Cortex of kidney (tissue), 1 donor: ENCODE results near the gene RNASE11.
"Not testable (repeated sequence)": the region's sequence is repeated elsewhere in the genome, so short reads cannot be mapped to it uniquely, and the experiment has no call there.

Experiments used
- DNase-seq: peaks from one replicate; lab custom pipeline; 2025; lab: John Stamatoyannopoulos, UW

Gene RNASE11

DNA sequence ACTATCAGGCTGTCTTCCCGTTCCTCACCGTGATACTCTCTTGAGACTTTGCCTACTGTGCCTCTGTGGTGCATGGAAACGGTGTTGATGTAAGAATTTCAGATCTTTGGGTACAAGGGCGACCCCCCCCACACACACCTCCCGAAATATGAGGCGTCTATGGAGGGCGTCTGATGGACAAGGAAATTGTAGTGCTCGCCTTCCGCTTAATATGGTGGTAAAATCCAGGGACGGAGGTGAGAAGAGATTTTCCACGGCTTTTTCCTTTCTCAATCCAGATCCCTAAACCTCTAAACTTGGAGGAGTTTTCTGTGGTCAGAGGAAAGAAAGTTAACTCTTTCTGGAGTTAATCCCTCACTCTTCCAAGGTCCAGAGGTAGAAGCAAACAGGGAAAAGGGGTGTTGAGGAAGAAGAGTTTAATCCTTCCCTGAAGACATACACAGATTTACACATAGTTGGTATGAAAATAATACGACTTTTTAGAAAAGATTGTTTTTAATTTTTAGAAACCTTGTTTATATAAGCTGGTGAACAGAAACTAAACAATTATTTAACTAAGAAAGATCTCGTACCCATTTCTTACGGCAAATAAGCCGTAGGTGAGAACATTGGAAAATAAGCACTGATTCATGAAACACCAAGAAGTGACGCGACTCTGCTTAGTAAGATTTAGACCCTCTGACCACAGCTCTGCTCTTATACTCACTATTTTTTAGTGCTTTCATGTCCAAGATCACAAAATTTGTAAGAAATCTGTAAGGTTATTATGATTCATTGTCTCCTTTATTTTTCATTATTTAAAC, 26.4 kb upstream of the RNASE11 start:
- DNase-seq = no peak

DNA sequence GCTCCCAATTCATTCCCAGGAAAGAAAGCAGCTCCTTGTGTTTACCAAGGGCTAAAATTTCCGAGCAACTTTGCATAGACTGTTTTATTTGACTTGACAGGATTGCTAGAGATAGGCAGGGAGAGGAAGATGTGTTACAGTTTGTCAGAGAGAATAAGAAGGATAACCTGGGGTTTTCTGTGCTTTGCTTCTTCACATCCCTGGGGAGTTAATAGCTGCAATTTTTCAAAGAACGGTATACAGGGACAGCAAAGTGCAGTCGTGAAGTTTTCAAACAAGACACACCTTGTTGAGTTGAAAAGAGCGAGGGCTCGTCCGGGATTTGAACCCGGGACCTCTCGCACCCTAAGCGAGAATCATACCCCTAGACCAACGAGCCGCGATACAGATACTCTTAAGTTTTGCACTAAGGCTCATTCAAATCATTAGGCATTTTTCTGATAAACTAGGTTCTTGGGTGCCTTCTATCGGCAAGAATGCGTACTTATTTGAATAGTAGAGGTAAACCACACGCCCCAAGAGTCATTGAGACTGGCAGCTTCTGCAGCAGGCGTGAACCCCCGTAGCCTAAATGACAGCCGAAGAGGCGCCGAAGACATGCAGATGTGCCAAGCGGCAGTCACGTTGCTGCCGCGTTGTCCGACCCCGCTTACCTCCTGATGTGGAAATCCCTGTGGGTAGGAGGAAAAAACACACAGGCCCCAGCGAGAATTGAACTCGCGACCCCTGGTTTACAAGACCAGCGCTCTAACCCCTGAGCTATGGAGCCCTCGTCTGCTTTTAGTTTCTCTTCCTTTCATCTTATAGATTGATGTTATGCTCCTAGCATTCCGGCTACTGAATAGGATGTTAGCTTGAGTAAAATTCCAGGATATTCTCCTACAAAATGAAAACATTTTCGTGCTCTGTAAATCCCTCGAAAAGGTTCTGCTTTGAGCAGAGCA, 25.6 kb upstream of the RNASE11 start:
- no peak for DNase-seq

DNA sequence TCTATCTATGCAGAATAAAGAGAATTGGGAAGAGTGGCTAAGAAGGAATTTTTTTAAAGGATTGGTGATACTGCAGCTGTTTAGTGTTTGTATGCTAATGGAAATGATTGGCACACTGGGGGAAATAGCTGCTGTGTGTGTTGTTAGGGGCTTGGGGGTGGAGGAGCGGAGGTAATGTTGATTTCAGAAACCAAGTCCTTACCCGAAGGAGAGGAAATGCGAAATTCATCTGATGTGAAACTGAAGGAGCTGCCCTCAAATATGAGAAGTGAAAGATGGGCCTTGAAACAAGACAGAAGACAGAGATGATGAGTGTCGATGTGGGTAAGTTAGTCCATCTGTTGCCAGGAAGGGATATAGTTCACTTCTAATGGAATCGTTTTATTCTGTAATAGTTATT, 24.6 kb upstream of the RNASE11 start:
- no peak for DNase-seq

DNA sequence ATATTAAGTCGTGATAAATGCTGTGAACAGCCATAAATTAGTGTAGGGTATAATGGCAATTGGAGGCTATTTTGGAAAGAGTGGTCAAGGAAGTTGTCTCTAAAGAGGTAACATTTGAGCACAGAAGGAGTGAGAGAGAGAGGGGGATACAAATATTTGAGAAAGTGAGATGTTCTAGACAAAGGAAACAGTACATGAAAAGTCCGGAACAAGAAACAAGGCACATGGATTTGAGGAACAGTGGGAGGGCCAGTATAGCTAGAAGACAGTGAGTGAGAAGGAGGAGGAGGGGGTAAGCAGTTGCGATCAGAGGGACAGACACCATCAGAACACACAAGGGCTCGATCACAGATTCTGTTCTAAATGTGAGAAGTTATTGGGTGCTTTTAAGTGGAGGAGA, 23.5 kb upstream of the RNASE11 start:
- DNase-seq = no peak

DNA sequence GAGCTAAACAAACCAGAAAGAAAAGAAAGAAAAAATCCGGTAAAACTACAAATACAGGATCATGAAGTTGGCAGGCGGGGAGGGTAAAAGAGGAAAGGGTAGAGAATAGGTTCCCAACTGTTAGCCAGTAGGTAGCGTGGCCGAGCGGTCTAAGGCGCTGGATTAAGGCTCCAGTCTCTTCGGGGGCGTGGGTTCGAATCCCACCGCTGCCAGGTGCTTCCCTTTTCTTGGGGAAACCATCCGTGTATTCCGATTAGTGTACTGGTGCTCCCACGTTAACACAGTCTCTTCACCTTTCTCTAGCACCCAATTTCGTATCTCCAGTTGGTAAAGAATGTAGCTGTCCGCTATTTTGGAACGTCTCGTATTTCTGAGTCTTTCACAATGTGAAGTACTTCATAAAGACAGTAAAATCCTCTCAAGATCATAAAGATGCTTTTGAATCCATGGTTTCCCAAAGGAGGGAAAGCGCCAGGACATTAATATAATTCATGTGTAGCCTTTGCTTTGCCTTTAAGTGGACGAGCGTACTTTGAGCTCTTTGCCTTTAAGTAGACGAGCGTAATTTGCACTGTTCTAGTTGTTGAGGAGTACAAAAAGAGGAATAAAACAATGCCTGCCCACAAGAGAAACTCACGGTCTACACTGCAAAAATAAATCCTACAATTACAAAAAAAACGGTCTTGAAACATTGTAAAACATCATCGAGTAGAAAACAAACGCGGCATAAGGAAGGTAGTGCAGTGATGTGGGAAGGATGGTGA, 22.4 kb upstream of the RNASE11 start:
- no peak for DNase-seq

DNA sequence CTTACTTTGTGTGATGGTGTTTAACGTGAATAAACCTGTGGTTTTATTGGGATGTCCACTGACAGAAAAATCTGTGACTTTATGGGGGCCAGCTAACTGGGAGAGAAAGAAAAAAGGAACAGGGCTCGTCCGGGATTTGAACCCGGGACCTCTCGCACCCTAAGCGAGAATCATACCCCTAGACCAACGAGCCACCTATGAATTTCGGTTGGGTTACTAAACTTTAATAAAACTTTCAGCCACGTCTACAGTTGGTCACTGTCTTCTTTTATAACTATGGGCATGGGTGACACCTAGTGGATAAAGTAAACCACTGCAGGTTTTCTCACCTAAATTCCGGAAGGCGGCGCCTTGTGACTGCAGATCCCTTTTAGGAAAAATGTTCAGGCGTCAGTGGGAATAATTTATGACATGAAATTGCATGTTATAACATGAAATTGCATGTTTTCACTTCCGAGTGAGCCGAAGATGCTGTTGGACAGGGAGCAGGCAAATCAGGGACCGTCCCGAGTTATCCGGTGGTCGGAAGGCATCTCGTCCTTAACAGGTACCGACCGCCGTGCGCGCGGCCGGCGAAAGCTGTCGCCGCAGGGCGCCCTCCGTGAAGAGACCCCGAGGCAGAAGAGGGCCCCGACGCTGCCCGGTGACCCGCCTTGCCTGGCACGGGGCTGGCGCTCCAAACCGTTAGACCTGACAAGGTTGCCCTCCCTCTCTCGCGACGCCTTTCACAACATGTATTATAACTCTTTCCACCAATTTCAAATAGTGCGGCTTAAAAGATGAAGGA, 21.6 kb upstream of the RNASE11 start:
- no peak for DNase-seq

DNA sequence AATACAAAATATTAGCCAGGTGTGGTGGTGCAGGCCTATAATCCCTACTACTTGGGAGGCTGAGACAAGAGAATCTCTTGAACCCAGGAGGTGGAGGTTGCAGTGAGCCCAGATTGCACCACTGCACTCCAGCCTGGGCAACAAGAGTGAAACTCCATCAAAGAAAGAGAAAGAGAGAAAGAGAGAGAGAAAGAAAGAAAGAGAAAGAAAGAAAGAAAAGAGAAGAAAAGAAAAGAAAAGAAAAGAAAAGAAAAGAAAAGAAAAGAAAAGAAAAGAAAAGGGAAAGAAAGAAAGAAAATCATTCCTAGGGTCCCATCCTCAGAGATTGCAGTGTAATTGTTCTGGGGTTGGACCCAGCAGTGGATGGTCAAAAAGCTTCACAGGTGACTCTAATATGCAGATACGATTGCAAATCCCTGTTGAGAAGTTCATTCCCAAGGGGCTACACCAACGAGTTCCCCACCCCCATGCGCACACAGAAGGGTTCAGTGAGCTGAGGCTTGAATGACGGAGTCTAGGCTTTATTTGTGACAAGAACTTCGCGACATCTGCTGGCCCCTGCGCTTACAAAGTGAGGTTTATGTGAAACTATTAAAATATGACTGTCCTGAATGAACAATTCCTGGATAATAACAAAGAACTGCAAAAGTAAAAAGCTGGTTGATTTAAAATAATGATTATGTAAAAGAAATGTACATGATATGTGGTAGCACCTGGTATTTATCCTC, 20.7 kb upstream of the RNASE11 start:
- no peak for DNase-seq

DNA sequence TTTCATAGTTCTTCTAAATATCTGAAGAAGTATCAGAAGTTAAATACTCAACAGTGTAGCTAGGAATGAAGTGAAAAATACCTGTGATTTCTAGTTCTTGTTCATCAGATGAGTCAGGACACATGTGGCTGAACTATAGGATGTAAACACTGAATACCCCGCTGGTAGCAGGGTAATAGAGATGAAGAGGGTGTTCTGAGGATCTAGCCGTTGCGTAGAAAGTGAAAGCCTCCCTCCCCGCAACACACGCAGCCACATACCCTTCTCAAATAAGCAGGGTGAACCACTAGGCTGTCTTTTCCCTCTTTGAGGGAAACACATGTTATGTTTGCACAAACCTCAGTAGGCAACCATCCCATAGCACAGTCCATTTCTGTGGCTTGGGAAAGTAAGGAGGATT, 19.8 kb upstream of the RNASE11 start:
- DNase-seq = no peak

DNA sequence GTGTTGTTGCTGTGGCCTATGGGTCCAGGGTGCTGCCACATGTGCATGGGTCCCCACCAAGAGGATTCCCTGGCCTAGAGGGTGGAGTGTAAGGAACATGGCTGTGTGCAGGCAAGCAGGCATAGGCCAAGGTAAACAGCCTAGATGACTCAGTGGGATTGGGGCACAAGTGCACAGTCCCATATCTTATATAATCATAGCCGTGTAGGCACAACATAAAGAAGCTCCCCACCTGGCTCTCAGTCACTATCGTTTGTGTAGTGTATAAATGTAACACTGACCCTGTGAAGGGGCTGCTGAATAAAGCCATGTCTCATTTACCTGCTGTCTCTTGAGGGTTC, 19.1 kb upstream of the RNASE11 start:
- no peak for DNase-seq

DNA sequence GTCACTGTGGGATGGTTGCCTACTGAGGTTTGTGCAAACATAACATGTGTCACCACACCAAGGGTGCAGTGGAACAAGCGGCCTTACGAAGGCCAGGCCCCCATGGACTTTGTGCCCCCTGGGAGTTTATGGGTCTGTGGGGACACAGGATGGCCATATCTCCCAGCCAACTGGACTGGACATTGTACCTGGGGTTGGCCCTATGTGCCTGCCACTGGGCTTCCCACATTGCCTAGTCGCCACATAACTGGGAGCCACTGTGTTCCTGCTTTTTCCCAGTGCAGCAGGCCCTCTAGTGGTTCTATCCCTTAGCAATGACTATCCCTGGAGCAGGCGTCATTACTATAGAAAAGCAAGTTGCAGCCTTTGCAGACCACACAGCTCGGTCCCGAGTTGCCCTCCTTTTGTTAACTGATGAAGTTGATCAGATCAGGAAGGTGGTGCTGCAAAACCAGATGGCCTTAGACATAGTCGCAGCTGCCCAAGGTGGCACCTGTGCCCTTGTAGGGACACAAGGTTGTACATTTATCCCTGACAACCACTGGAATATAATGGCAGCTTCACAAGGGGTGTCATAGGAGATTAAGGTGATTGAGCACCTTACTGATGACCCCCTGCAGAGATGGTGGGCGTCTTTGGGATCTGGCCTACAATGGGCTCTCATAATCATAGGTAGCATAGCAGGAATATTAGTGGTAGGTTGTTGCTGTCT, 18.5 kb upstream of the RNASE11 start:
- DNase-seq = no peak

DNA sequence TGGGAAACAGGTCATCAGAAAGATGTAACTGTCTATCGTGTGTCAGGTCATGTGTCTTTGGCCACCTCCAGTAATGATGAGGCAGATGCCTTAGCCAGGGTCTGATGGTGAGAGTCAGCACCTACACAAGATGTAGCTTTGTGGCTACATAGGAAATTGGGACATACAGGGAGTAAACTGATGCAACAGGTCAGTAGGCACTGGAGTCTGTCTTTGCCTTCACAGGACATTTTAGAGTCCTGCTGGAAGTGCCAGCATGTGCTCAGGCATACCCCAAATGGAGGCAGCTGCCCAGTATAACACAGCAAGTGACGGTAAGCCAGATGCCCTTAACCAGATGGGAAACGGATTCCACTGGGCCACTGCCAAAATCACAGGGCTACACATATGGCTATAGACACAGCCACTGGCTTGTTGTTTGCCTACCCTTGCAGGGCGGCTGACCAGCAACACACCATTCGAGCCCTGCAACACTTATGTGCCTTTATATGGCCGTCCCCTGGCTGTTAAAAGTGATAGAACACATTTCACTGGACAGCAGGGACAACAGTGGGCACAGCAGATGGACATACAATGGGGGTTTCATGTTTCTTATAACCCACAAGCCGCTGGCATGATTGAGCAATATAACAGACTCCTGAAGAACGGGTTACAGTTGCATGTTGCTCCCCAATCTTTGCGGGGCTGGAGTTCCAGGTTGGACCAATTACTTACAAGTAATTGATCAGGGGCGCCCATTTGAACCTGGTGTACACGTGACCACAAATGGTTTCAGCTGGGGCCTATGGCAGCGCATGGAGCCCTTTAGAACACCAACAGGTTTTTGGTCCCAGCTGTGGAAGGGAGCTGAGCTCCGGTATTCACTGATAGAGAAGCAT, 16.3 kb upstream of the RNASE11 start:
- no peak for DNase-seq

DNA sequence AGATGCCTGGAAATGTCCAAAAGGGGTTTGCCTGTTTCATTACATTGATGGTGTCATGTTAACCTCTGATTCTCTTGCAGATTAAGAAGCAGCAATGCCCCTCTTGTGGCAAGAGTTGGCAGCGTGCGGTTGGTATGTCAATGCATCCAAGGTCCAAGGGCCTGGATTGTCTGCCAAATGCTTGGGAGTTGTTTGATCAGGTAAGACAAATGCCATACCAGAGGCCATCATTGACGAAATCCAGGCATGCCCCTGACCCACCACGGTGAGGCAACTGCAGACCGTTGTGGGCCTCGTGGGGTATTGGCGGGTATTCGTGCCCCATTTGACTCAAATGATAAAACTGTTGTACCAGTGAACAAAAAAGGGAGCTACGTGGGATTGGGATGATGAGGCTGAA, 14.8 kb upstream of the RNASE11 start:
- DNase-seq = no peak

DNA sequence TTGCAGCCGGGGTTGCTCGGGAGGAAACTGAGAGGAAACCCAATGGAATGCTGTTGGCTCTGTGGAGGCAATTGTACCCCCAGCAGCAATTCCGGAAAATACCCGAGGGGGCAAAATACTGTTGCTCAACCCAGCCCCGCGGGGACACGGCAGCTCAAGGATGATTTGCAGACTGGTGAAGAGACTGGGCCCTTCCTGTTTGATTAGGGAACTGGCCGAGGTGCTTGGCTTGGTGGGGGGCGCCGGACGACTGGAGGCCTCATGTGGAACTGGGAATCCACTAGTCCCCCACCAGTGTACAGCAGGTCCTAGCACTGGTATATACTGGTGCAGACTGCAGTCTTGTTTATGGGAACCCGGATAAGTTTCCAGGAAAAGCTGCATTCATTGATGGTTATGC, 13.7 kb upstream of the RNASE11 start:
- DNase-seq = no peak

DNA sequence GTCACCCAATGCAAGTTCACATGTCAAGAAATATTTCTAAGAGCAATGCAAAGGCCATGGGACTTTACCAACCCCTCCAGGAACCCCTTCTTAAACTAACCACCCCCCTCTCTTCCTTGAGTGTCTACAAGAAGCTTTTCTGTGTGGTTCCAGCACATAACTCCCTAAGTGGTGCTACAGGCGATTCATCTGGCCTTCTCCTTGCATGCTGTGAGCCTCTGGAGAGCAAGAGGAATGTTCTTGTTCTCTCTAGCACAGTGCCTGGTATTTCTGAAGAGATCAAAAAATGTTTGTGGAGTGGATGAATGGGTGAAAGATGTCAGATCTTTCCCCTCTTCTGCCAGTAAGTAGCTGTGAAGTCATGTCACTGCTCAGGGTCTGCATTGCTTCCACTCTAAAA, 9.3 kb upstream of the RNASE11 start:
- no peak for DNase-seq

DNA sequence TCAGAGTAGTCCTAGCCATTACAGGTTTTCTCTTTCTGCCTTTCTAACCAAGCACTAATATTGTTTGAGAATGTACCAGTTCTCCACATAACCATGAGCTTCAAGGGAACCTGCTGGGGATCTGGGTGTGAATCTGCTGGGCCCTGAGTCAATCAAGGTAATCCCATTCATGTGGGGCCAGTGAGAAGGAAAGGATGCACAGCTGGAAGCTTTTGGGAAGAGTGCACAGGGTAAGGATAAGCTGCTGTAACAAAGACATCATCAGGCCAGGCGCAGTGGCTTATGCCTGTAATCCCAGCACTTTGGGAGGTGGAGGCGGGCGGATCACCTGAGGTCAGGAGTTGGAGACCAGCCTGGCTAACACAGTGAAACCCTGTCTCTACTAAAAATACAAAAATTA, 7.9 kb upstream of the RNASE11 start:
- not testable (repeated sequence) for DNase-seq

DNA sequence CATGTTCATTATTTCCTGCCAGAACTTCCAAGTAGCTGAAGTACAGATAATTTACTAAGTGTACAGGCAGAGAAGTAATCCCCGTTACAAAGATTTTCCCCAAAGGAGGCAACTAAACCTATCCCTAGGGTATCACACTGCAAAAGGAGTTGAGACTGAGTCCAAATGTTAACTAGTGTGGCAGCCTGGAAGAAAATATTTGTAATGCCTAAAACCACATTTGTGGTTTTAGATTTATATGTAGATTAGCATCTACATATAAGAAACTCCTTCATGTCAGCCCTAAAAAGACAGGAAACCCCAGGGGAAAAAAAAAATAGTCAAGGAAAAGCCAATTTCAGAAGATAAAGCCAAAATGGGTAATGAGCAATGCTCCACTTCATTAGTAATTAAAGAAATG, 4.8 kb upstream of the RNASE11 start:
- no peak for DNase-seq

DNA sequence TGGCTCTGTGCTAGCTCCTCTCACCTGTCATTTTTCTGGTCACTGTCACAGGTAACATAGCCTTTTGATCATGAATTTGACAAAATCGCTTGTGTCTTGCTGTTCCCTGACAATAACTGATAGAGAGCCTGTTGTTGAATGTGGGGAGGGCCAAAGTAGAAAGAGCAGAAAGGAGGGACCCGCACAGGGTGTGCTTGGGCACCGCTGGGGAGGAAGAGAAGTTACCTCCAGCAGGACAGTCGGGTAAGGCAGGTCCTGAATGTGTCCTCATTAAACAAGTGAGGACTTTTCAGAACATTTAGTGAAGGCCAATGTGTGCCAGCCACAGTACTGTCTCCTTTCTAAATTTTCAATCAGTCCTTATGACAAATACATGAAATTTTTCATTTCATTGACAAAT, 3.4 kb upstream of the RNASE11 start, which contains the start of gene RNASE12:
RNASE12 (minus strand) TSS at position 142 of the 400 bp plus-strand sequence. CDS start 653 bp downstream, outside the sequence.
- no peak for DNase-seq

DNA sequence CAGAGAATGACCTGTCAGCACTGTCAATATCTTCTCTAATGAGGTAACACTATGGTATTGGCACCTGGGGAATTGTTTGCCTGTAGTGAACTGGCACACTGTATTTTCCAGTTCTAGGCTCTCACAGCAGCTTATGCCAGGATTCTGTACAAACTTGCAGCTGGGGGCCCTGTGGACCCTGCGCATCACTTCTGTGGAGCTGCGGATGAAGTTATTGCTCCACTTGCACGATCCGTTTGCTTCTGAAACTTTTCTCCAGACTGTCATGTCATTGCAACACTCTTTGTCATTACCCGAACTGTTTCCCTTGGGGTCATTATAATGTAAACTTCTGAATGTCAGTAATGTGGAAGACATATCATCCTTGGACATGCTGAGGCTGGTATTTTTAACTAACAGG, 3.9 kb downstream of the RNASE11 start:
- no peak for DNase-seq

DNA sequence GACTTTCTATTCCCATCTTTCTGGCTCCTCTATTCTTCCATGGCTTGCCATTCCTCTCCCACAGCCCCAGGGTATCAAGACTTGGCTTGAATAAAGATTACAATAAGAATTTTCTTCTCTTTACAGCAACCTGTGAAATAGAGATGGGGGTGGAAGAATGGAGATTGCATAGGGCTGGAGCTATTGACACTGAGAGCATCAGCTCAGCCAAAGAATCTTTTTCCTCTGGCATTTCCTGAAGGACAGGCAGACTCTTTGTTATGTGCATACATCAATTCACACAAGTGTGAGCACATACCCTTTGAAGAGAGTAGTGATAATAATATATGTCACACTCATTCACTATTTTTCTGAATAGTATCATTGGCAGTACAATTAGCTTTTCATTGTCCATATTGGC, 4.7 kb downstream of the RNASE11 start:
- no peak for DNase-seq
